ENCODE results near the gene TTC22.

GRCh38 chr1:54763816-54764132 is 37.3 kb downstream of the TTC22 start:
- TF ChIP-seq CTCF (conservative IDR thresholded peaks at IDR 0.05; ENCODE audit: low read length) (no peak), EZH2phosphoT487 (IDR thresholded peaks at IDR 0.05; ENCODE audit: borderline replicate concordance) (no peak)
